Fibroblast of peridontal ligament (primary cell): Measurements from ENCODE around the gene TMEM237.
A peak's percentile ranks its signal among the peaks of the same experiment; 100 is the strongest.

Experiments
- DNase-seq: peaks from one replicate; pipeline ENCODE4 v3.0.0-alpha.2; 2010; ENCODE audit errors: extremely low read depth

TMEM237 gene

DNA sequence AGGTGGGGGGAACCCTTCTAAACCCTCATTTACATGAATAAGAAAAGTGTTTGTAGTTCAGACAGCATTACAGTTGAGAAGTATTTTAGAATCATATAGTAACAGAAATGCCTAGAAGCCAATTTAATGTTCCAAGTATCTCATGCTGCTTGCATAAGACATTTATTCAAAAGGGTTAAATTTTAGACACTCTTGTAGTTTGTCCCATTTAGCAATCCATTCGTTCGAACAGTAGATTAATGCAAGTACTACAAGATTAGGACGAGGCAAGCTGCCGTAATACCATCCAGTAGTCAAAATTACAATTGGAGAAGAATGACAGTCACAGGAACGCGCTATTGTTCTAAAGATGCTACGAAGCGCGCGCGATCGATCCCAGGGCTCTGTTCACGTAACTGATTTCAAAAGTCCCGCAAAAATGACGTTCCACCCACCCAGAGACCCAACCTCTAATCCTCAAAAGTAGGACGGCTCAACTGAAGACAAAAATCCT lies 1.2 kb downstream of the TMEM237 start:
- DNase-seq, result peak; percentile 73

GRCh38 chr2:201639205-201639604 lies 4.1 kb downstream of the TMEM237 start:
- DNase-seq, result no peak

GRCh38 chr2:201638326-201638725 lies 5.0 kb downstream of the TMEM237 start:
- DNase-seq, result no peak

DNA sequence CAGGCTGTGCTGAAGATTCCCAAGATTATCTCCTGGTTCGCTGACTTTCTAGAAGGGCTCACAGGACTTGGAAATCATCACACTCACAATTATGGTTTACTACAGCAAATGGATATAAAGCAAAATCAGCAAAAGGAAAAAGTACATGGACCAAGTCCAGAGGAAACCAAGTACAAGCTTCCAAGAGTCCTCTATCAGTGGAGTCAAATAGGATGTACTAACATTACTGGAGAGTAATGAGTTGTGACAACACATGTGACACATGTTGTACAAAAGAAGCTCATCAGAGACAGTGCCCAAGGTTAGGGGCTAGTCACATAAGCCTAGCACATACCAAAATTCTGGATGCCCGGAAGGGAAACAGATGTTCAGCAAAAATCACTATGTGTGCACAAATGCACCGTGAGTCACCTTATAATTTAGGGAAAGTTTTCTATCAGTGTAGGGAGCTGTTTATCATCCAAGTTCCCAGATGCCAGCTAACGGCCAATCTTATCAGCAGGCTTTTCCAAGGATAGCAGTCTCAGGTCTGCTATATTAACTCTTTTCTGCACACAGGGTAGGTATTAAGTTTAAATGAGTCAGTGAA lies 9.5 kb downstream of the TMEM237 start:
- peak; percentile 54 for DNase-seq

- no peak for DNase-seq
These were observed 12.3 kb downstream of the TMEM237 start for GRCh38 chr2:201631041-201631440.

DNA sequence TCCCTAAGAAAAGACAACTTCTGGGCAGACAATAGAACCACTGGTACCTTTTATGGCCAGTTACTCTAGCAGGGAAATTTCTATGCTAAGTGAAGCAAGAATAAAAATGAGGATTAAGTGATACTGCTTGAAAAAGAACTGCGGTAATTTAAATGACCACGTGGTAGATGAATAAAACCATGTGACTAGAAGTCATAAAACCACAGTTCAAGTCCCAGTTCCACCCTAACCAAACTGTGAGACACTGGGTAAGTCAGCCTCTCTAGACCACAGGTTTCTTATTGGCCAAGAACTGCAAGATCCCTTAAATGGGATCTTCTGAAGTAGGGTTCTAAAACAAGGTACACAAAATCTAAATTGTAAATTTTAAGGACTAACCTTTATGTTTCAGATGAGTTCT lies 12.7 kb downstream of the TMEM237 start:
- DNase-seq, result no peak

GRCh38 chr2:201628545-201628944 lies 14.8 kb downstream of the TMEM237 start:
- DNase-seq, result peak; percentile 46

DNA sequence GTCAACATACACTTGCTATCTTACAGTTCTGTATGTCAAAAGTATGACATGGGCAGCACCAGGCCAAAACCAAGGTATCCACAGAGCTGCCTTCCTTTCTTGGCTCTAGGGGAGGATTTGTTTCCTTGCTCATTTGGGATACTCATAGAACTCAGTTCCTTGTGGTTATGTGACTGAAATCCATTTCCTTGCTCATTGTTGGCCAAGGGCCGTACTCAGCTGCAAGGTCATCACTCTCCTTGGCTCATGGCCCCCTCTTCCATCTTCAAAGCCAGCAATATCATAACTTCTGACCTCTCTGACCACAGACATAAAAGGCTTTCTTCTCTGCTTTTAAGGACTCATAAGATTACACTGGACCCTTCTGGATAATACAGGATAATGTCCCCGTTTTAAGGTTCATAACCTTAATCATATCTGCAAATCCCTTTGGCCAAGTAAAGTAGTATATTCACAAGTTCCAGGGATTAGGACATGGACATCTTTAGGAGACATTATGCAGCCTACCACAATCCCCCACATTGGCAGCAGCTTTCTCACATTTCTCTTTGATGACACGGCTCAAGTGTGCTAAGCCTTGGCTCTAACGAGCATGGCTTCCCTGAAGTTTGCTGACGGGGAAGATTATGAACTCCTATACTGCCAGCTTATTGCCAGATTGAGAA lies 20.9 kb downstream of the TMEM237 start:
- no peak for DNase-seq

- no peak for DNase-seq
These were observed 21.9 kb downstream of the TMEM237 start for GRCh38 chr2:201621293-201621999.

- DNase-seq, result peak; percentile 76
These were observed 24.3 kb downstream of the TMEM237 start for GRCh38 chr2:201618744-201619662.

DNA sequence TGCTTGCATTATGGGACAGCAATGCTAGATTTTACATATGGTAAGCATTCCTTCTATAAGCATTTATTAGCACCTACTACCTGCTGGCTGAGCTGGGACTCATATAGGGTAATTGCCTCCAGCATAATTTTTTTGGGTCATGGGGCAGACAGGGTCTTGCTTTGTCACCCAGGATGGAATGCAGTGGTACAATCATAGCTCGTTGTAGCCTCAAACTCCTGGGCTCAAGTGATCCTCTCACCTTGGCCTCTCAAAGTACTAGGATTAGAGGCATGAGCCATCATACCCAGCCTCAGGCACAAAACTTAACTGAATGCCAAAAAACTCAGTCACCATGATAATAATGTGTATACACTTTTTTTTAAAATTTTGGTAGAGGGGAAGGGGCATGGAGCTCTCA lies 35.3 kb downstream of the TMEM237 start:
- DNase-seq, result no peak

- no peak for DNase-seq
These were observed 35.7 kb downstream of the TMEM237 start for GRCh38 chr2:201607568-201607967.

DNA sequence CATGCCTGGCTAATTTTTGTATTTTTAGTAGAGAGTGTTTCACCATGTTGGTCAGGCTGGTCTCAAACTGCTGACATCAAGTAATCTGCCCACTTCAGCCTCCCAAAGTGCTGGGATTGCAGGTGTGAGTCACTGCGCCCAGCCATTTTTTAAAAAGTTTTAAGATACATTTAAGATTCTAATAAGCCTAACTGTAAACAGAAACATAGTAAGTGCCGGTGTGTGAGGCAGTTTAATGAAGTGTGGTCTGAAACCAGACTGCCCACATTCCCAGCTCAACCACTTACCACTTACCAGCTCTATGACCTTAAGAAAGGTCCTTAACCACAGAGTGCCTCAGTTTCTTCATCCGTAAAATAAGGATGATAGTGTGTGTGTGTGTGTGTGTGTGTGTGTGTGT lies 42.4 kb downstream of the TMEM237 start:
- no peak for DNase-seq

- DNase-seq, result no peak
These were observed 45.9 kb downstream of the TMEM237 start for GRCh38 chr2:201597397-201597796.

DNA sequence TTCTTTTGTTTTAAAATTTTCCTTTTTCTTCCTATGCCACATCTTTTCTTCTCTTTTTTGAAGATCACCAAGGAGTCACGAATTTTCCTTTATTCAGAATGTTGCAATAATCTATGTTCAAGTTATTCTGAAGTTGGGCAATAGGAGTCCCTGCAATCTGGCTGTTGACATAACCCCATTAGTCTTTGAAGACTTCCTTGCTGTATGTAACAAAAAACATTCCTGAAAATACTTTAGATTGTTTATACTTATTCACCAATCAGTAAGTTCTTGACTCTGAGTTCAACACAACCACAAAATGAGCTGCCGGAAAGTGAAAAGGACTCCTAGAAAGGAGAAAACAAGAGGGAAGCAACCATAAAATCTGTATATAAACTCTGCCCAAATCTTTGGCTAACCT lies 62.8 kb downstream of the TMEM237 start:
- peak; percentile 97 for DNase-seq

GRCh38 chr2:201579536-201579935 lies 63.8 kb downstream of the TMEM237 start:
- DNase-seq, result peak; percentile 49

DNA sequence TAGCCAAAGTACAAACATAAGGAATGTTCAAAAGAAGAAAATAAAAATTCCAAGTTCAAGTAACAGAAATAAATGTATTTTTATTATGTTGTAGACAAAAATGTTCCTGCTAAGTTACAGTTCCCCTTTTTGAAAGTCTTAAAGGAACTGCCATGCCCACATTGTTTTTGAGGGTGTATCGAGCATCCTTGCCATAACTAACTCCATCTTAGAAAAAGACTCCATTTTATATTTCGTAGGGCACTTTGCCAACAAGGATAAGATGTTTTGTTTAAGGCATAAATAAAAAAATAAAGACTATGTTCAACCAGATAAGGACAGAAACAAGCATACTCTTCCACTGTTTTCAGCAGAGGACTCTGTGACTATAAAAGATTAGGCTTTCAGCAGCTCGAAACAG lies 67.3 kb downstream of the TMEM237 start:
- DNase-seq, result no peak

DNA sequence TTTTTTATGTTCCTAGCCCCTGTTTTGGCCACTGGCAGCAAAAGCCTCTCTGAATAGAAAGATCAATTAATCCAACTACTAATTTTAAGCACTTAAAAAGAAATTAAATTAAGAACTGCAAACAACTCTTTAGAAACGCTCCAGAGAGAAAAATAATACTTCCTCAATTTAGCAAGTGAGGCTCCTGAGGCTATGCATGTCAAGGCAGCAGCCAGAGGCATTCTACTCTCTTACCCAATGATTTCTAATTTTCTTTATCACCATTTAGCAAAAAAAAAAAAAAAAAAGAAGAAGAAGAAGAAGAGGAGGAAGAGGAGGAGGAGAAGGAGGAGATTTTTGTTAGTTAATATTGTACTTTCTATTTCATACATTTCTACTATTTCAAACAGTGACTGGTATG lies 68.5 kb downstream of the TMEM237 start:
- no peak for DNase-seq

GRCh38 chr2:201572846-201573508 lies 70.3 kb downstream of the TMEM237 start:
- DNase-seq, result no peak
